Activated CD8-positive, alpha-beta memory T cell treated with anti-CD3 and anti-CD28 coated beads for 1 hour (primary cell): Measurements from ENCODE around the gene NT5DC1.

Experiments
- DNase-seq, 2 donors: peaks; one replicate each; pipeline ENCODE4 v3.0.0-alpha.2; 2020; ENCODE audit warnings: low read depth in 1 of 2; ENCODE audit errors: extremely low read depth in 1 of 2

NT5DC1 gene

DNA sequence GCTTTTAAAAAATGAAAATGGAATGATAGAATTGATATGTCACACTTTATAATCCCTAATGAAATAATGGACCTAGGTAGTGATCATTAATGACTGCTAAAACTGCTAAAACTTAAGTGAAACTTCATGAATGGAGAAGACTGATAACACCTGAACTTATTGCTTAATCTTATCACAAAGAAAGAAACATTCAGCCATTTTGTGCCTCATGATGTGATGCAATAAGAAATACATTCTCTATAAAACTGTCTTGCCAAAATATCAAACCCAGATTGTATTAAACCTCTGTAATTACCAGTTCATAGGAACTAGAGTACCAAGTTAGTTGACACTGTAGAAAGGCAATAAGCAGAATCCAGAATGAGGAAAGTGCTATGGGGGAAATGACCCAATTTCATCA is 79.7 kb downstream of the NT5DC1 start:
- no peak for DNase-seq

DNA sequence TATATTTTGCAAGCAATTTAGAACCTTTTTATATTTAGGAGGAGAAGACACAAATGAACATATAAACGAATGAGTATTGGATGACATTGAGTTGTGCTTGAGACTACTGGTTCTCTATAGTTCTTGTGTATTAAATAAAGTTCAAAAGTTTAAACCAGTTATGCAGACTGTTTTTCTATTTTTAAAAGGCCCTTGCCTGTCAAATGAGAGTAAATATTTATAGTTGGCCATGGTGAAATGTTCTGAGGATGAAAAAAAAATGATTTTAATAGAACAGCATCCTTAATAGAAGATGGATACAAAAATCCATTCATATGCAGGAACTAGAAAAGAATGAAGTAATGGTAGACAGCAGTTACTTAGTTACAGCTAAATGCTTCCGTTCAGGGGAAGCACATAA is 88.8 kb downstream of the NT5DC1 start:
- no peak for DNase-seq

GRCh38 chr6:116190550-116190949 is 89.9 kb downstream of the NT5DC1 start:
- no peak for DNase-seq

- no peak for DNase-seq
Observed at GRCh38 chr6:116191881-116192280, 91.2 kb downstream of the NT5DC1 start.

GRCh38 chr6:116192786-116193185 is 92.1 kb downstream of the NT5DC1 start:
- no peak for DNase-seq

- DNase-seq, result no peak
Observed at GRCh38 chr6:116196841-116197240, 96.2 kb downstream of the NT5DC1 start.

GRCh38 chr6:116200619-116201249 is 100.1 kb downstream of the NT5DC1 start:
- no peak for DNase-seq

DNA sequence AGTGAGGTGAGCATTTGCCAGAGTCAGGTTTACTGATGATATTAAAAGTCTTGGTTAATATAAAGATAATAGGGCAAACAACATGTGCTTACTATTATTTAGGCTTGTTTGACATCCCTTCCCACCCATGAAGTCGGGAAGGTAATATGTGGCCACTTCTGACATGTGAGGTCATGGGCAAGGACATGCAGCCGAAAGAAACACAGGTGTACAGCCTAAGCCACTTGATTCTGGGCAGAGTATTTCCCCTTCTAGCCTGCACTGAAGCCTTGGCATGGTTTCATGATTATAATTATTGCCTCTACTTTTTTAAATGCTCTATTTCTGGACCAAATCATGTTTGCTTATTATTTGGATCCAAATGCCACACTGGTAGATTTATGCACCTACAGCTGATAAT is 100.9 kb downstream of the NT5DC1 start:
- DNase-seq, result no peak

DNA sequence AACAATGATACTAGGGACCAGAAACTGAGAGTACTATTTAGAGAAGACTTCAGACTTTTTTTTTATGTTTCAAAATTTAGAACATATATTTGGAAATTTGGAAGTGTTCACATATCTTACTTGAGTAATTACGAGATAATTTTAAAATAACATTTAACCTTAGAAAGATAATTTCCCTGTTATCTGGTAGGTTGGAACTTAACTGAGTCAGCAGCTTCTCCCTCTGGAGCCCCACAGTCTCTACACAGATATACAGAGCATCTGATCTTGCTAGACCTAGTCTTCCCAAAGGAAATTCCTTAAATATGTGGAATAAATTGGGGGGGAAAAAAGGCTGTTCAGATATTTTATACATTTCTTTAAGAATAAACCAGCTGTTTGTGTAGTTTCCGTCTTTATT is 104.6 kb downstream of the NT5DC1 start:
- no peak for DNase-seq

GRCh38 chr6:116206231-116206903 is 105.7 kb downstream of the NT5DC1 start:
- DNase-seq, result no peak

- DNase-seq, result no peak
Observed at GRCh38 chr6:116208056-116208785, 107.6 kb downstream of the NT5DC1 start.

DNA sequence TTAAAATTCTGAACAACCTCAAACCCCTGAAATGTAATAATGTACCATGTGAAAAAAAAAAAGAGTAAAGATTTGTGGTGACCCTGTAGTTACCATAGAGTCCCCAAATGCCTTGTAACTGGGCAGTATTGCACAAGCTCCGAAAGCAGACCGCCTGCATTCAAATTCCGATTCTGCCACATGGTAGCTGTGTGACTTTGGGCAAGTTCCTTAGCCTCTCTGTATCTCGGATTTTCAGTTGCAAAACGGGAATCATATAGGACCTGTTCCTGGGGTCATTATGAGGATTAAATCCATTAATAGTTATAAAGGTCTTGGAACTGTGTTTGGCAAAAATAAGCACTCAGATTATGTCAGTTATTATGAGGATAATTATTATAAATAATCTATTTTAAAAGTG is 109.7 kb downstream of the NT5DC1 start:
- no peak for DNase-seq

DNA sequence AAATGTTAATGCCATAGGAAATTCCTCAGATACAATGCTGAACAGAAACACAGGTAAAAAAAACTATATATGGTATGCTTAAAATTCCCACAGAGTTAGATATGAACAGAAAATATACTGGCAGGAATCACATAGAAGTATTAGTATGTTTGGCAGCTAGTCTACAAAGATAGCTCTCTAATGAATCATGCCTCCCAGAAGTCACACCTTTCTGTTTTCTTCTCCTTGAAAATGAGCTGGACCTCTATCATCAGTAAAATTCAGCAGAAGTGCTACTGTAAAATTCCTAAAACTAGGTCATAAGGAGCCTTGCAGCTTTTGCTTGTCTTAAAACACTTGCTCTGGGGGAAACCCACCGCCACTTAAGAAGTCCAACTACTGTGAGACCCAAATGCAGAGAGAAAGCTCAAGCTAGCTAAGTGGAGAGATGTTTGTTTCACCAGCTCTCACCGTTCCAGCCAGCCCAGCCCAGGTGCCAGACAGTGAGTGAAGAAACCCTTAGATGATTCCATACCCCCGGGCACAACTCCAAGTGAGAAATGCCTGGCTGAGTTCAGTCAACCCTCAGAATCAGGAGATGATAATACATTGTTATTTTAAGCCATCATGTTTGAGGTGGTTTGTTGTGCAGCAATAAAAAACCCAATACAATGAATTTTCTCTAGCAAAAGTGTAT is 110.2 kb downstream of the NT5DC1 start:
- DNase-seq, result no peak

DNA sequence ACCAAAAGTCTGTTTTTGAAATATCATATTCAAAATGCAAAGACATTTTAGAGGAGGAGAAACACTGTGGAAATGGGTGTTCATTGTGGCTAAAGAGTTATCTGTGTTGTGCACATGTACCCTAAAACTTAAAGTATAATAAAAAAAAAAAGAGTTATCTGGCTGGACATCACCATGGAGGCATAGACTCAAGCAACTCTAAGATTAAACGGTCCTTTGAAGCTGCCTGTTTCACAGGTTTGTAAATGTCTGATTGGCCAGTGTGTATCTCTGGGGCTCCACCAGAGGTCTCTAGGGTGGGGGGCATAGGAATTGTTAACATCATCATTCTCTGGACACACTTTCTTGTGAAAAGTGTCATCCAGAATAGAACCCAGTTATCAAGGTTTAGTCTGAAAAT is 114.0 kb downstream of the NT5DC1 start:
- no peak for DNase-seq

DNA sequence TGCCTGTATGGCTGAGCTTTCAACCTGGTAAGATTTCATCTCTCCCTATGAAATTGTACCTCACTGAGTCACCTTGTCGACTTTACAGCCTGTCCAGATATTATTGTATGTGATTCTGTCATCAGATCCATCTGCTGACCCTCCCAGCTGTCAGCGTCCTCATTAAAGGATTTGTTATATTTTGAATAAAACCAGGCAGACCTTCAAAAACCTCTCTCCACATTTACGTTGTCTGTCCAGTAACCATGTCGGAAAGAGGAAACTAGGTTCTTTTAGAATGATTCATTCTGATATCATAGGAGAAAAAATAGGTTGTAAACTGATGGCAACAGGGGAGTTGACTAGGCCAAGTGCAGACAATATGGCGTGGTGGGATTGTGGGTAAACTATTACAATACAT is 114.8 kb downstream of the NT5DC1 start:
- no peak for DNase-seq

GRCh38 chr6:116217069-116217468 is 116.4 kb downstream of the NT5DC1 start:
- no peak for DNase-seq

GRCh38 chr6:116218172-116218633 is 117.5 kb downstream of the NT5DC1 start:
- no peak for DNase-seq

GRCh38 chr6:116218866-116219265 is 118.2 kb downstream of the NT5DC1 start:
- no peak for DNase-seq

GRCh38 chr6:116221067-116221466 is 120.4 kb downstream of the NT5DC1 start:
- DNase-seq, result no peak

DNA sequence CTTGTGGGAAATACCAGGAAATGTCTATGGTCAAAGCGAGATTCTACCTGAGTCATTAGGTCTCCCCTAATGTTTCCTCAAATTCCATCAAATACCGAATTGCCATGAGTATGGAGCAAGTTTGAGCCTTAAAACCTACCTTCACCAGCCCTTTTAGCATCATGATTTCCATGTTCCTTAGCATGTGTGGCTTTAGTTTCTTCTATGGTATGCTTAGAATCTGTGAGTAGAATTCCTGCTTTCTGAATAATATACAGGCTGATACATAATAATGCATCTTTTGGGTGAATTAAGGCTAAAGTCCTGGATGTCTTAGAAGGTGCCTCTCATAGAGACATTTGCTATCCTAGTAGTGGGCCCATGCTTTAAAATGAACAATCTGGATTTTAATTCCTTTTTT is 121.3 kb downstream of the NT5DC1 start:
- no peak for DNase-seq

DNA sequence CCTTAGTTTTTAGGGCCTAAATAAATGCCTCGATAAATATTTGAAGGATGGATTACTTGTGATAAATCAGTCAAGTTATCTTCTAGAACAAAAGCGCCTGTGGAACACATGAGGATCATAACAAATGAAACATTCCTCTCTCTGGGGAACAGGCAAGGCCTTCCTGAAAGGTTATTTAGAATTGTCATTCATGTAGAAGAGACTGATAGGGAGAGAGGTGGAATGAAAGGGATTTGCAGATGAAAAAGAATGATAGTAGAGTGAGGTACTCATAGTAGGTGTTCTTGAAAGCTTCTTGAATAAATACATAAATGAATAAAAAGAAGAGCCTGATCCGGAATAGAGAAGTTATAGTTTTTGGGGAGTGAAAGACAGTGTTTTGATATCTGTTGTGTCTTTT is 122.7 kb downstream of the NT5DC1 start:
- no peak for DNase-seq
